Loucy (cell line): ENCODE data around the gene ENPP1.

Experiments
- CTCF ChIP-seq: fragments of 200-600 bp; sonication (generic); conservative IDR thresholded peaks from 2 replicates; pipeline ENCODE4 v1.5.1; 2014; ENCODE audit warnings: mild to moderate bottlenecking, antibody characterized with exemption, low read length
- EZH2phosphoT487 ChIP-seq: fragments of 200-600 bp; IDR thresholded peaks from 2 replicates; pipeline ENCODE4 v1.6.1; 2018; ENCODE audit warnings: antibody characterized with exemption, mild to moderate bottlenecking, moderate library complexity, borderline replicate concordance

GRCh38 chr6:131808460-131809269 is 845 bp downstream of the ENPP1 start:
- TF ChIP-seq CTCF (no peak), EZH2phosphoT487 (no peak)
